WERI-Rb-1 (cell line): ENCODE data around the gene NTN1.
"Not testable (repeated sequence)": the region's sequence is repeated elsewhere in the genome, so short reads cannot be mapped to it uniquely, and the experiment has no call there.

ENCODE experiments used
- DNase-seq: peaks from one replicate; pipeline ENCODE4 v3.0.0-alpha.2; 2020
- H3K27ac ChIP-seq: fragments of 250-450 bp; sonication (Bioruptor Pico); 2 replicates; pipeline ENCODE4 v1.5.1; 2020; ENCODE audit warnings: mild to moderate bottlenecking, moderate library complexity
- H3K27me3 ChIP-seq: fragments of 250-450 bp; sonication (Bioruptor Pico); 2 replicates; pipeline ENCODE4 v1.5.1; 2021; ENCODE audit warnings: mild to moderate bottlenecking, low read depth, moderate library complexity; ENCODE audit not compliant: insufficient read depth, severe bottlenecking
- H3K36me3 ChIP-seq: fragments of 250-450 bp; sonication (Bioruptor Pico); 2 replicates; pipeline ENCODE4 v1.5.1; 2020; ENCODE audit warnings: mild to moderate bottlenecking, moderate library complexity
- H3K4me3 ChIP-seq: 2 replicates; pipeline ENCODE4 v1.5.1; 2011; ENCODE audit warnings: low read depth, mild to moderate bottlenecking, control low read depth, low read length
- H3K9me3 ChIP-seq: fragments of 250-450 bp; sonication (Bioruptor Pico); 2 replicates; pipeline ENCODE4 v1.5.1; 2021; ENCODE audit warnings: mild to moderate bottlenecking, moderate library complexity; ENCODE audit not compliant: severe bottlenecking
- TF ChIP-seq, protein P1 (sequence below): IDR thresholded peaks from 2 replicates; pipeline ENCODE4 v1.5.1; 2011; ENCODE audit warnings: low read depth, mild to moderate bottlenecking, control low read depth, inconsistent platforms, low read length

NTN1 gene

DNA sequence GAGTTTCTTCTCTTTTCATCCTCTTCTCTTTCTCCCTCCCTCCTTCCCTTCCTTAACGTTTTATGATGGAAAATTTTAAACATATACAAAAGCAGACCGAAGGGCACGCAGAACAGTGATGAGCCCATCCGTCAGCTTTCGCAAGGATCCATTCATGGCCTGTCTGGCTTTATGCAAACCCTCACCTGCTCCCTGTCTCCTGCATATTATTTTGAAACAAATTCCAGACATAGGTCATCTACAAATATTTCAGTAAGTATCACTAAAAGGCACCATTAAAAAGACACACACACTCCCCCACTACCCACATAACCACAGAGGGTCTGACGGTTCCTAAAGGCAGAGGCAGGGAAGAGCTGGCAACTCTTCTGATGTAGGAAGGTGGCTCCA is 235.0 kb downstream of the NTN1 start:
- H3K9me3 ChIP-seq = no peaks in the 10 kb centered on the region
- no peak overlapping the region for H3K27ac ChIP-seq
- TF ChIP-seq, protein P1, sequence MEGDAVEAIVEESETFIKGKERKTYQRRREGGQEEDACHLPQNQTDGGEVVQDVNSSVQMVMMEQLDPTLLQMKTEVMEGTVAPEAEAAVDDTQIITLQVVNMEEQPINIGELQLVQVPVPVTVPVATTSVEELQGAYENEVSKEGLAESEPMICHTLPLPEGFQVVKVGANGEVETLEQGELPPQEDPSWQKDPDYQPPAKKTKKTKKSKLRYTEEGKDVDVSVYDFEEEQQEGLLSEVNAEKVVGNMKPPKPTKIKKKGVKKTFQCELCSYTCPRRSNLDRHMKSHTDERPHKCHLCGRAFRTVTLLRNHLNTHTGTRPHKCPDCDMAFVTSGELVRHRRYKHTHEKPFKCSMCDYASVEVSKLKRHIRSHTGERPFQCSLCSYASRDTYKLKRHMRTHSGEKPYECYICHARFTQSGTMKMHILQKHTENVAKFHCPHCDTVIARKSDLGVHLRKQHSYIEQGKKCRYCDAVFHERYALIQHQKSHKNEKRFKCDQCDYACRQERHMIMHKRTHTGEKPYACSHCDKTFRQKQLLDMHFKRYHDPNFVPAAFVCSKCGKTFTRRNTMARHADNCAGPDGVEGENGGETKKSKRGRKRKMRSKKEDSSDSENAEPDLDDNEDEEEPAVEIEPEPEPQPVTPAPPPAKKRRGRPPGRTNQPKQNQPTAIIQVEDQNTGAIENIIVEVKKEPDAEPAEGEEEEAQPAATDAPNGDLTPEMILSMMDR = no peak
- H3K36me3 ChIP-seq = no peaks in the 10 kb centered on the region
- H3K4me3 ChIP-seq = no peak overlapping the region
- no peak for DNase-seq
- H3K27me3 ChIP-seq = no peaks in the 10 kb centered on the region

DNA sequence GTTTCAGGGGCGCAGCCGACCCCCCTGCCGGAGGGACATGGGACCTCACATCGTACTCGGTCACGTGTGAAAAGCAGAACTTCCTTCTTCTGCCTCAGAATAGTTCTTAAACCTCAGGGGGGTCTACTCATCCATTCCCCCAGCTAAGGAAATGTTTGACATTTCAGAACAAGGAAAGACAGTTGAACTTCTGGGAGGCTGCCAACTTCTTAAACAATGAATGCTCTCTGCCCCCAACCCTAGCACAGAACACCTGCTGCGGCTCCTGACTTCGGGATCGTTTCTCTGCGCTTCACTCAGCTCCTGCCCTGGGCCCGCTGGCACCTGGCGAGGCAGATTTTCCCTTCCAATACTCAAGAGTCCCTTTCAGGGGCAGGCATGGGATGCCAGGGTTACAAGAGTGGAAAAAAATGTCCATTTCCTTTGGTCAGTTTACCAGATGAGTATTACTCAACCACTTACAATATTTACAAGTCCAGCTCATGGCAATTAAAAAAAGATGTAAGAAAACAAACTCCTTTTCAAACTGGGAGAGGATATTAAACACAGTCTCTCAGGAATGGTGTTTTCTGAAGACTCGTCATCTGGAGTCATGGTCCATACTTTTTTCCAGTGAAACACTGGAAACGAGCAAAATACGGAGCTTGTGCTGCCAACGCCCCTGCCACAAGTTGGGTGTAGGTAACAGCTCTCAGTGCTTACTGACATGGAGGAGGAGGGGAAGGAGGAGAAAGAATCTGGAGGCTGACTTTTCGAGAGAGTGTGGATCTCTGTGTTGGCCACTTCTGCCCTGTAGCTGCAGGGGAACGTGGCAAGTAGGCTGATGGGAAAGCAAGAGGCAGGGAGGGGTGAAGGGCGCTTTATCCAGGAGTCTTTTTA is 235.7 kb downstream of the NTN1 start:
- H3K4me3 ChIP-seq = no peak overlapping the region
- no peaks in the 10 kb centered on the region for H3K9me3 ChIP-seq
- no peak for DNase-seq
- no peak overlapping the region for H3K27ac ChIP-seq
- TF ChIP-seq, protein P1 = no peak
- no peaks in the 10 kb centered on the region for H3K36me3 ChIP-seq
- H3K27me3 ChIP-seq = no peaks in the 10 kb centered on the region

DNA sequence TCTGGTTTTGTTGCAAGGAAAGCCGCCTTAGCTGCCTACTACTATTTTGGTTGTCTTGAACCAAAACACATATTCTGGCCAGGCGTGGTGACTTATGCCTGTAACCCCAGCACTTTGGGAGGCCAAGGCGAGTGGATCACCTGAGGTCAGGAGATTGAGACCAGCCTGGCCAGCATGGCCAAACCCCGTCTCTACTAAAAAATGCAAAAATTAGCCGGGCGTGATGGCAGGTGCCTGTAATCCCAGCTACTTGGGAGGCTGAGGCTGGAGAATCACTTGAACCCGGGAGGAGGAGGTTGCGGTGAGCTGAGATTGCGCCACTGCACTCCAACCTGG is 236.3 kb downstream of the NTN1 start:
- H3K27me3 ChIP-seq, H3K4me3 ChIP-seq, H3K36me3 ChIP-seq, DNase-seq, H3K9me3 ChIP-seq, H3K27ac ChIP-seq: not testable (repeated sequence)

DNA sequence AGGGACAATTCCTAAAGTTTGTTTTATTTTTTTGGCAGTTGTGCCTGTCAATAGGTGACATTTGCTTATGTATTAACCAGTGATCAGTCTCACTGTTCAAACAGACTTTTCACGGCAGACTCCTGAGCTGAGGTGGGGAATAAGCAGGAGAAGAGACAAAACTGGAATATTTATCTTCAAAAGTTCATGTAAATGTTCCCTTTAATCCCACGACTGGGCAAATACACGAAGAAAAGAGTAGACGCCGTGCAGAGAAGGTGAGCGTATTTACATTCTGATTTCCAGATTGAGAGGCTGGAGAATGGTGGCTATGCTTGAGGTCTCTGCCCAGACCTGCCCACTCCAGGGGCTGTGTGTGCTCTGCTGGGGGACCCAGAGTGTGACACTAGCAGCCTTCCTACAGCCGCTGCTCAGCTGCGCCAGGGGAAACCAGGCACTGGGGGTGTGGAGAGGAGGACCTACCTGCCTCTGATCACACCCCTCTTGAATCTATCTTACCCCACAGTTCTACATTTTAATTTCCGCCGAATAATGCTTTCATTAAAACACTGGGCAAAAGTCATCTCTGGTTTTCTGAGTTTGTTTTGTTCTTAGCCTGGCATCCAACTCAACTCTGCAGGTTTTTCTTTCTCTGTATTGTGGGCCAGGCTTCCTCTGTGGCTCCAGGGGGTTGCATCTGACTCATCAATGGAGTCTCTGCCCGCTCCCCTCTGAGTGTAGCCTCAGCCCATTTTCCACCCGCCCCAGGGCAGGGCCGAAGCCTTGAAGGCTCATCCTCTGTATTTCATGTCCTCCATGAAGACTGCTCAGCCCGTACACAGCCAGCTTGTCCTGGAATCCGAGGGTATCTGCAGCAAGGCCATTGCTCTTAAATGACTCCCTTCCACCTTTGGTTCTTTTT is 237.1 kb downstream of the NTN1 start:
- DNase-seq = no peak
- Histone ChIP-seq H3K36me3 (no peaks in the 10 kb centered on the region), H3K4me3 (no peak overlapping the region), H3K27me3 (no peaks in the 10 kb centered on the region), H3K9me3 (no peaks in the 10 kb centered on the region), H3K27ac (no peak overlapping the region)
- TF ChIP-seq, protein P1 = no peak

DNA sequence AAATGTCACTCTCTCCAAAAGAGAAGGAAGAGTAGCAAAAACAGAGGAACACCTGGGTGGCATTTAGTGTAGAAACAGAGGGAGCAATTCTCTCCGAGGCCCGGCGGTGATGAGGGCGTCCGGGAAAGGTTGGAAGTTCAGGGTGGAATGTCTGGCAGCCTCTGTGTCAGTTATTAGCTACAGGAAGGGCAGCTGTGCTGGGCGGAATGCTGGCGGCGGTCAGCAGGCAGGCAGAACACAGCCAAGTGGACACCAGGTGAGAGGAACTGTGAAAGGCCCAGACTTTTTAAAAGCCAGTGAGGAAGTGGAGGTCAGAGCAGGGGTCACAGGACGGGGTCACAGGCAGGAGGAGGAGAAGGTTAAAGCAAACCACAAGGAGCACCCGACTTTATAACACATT is 238.1 kb downstream of the NTN1 start:
- DNase-seq = no peak
- TF ChIP-seq, protein P1 = no peak
- H3K36me3 ChIP-seq = no peaks in the 10 kb centered on the region
- no peaks in the 10 kb centered on the region for H3K9me3 ChIP-seq
- H3K4me3 ChIP-seq = no peak overlapping the region
- H3K27me3 ChIP-seq = no peaks in the 10 kb centered on the region
- H3K27ac ChIP-seq = no peak overlapping the region
